GM12874 (cell line): ENCODE data around the gene WNK1.

Experiments used
- TF ChIP-seq, protein P1 (sequence below): IDR thresholded peaks from 2 replicates; pipeline ENCODE4 v1.5.1; 2011; ENCODE audit warnings: low read depth, mild to moderate bottlenecking, control low read depth, low read length, moderate library complexity; ENCODE audit not compliant: insufficient read depth

WNK1 gene

DNA sequence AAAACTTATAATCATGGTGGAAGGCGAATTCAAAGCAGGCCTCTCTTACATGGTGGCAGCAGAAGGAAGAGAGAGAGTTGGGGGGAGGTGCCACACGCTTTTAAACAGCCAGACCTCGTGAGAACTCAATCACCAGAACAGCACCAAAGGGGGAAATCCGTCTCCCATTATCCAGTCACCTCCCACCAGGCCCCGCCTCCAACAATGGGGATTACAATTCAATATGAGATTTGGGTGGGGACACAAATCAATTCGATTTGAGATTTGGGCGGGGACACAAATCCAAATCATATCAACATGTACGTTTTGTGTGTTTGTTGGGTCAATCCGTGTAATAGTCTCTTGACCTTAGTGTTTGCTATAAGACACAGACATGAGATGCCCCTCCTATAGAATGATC lies 21.8 kb upstream of the WNK1 start:
- TF ChIP-seq, protein P1, sequence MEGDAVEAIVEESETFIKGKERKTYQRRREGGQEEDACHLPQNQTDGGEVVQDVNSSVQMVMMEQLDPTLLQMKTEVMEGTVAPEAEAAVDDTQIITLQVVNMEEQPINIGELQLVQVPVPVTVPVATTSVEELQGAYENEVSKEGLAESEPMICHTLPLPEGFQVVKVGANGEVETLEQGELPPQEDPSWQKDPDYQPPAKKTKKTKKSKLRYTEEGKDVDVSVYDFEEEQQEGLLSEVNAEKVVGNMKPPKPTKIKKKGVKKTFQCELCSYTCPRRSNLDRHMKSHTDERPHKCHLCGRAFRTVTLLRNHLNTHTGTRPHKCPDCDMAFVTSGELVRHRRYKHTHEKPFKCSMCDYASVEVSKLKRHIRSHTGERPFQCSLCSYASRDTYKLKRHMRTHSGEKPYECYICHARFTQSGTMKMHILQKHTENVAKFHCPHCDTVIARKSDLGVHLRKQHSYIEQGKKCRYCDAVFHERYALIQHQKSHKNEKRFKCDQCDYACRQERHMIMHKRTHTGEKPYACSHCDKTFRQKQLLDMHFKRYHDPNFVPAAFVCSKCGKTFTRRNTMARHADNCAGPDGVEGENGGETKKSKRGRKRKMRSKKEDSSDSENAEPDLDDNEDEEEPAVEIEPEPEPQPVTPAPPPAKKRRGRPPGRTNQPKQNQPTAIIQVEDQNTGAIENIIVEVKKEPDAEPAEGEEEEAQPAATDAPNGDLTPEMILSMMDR: no peak

DNA sequence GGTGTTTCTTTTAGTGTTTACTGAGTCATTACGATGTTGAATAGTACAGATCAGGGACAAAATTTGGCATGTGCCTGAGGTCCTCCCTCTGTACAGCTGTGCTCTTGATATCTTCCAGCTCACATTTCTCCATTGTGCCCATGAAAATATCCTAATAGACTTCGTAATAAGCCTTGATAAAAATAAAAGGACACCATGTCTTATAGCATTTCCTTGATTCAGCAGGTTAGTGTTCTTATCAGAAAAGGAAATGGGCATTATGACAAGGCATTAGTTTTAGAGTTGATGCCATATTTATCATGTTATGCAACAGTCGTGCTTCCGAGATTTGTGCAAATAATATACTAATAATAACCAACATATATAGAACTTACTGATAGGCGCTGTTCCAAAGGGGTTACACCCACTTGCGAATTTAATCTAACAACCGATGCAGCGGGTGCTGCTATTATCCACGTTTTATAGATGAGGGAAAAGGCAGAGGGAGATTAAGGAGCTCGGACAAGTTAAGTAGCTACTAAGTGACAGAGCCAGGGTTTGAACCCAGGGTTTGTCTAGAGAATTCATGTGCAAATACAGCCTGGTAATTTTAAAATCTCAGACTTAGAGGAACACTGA lies 15.1 kb upstream of the WNK1 start:
- TF ChIP-seq, protein P1: no peak

DNA sequence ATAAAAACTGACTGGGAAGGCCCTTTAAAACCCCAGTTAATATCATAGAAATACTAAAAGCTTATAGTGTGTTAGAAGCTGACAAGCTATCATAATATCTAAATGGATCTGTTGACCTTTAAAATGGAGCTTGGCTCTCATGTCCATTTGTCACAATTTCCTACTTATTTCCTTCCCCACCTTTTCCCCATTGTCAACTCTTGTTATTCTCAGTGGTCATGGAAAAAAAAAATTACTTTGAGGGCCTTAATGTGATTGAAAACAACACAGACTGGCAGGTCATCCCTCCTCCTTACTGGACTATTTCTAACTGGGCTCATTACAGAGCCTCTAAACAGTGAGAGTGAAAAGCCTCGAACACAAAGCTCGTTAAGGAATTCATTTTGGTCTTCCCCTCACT lies 13.7 kb upstream of the WNK1 start:
- TF ChIP-seq, protein P1: no peak

DNA sequence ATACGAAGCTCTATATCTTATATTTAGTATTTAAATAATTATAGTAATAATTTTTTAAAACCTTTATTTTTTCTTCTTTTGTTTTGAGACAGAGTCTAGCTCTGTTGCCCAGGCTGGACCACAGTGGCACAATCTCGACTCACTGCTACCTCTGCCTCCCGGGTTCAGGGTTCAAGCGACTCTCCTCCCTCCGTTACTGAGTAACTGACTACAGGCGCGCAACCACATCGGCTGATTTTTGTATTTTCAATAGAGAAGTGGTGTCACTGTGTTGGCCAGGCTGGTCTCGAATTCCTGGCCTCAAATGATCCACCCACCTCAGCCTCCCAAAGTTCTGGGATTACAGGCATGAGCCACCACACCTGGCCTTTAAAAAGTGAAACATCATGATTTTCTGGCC lies 13.0 kb upstream of the WNK1 start:
- TF ChIP-seq, protein P1: no peak

DNA sequence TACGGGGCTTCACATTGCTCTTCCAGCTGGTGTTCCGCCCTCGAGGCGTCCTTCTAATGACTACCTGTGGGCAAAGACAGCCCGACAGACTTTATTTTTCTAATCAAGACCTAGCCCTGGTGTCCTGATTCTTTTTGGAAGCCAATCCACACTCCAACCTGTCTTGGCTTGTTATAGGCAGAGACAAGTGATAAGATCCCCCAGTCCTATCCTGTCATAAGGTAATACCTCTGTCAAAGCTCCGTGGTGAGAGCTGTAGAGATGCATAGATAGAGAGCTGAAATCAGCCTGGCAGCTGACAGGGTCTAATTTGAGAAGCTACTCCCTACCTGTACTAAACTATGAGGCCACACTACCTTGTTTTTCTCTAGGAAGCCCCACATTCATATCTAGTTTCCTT lies 11.5 kb upstream of the WNK1 start:
- TF ChIP-seq, protein P1: no peak

DNA sequence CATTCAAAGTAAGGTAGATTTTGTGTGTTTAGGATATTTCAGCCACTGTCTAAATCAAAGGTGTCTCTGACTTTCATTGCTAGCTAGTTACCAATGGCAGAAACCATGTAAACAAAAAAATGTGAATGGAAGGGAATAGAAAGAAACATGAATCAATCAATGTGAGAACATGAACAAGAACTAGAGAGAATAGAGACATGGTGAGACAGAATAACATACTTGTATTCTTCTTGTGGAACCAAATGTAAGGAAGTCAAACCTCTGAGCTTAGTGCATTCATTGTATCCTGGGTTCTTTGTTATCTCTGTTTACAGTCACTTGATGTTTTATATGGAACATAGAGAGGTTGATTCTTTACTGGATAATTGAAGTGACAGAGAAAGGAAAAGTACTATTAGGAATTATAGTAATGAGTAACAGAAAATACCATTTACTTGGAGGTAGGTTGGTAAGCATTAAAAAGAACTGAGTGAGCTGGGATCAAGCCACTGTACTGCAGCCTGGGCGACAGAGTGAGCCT lies 2.6 kb upstream of the WNK1 start:
- TF ChIP-seq, protein P1: no peak

DNA sequence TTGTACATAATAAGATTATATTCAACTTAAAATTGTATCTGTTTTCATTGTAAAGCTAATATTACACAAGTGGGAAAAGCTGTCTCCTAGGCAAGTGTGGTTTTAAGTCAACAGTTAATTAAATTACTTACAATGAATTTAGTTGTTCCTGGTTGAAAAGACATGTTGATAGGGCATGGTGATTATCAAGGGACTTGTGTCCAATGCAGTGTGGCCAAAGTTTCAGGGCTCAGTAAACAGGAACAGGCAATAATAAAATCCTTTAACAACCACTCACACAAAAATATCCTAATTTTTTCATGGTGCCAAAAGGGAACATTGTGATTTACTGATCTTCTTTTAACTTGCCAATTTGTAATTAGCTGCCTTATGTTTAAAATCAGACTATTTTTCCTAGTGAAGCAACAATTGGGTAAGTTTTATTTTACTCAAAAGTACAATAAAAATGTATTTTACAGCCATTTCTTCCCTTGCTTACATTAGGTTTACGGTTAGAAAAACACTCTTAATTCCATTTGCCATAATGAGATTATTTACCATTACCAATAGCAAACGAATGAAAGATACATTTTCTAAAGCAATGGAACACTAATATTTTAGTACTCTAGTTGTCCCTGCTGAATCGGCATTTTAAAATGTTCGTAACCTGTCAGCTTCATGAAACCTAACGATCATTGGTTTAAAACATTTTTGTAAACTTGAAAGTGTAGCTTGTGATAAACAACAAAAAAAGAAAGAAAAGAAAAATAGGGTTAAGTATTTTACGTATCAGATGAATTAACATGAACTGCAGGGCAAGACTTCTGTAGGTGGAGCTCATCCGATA lies 1.8 kb upstream of the WNK1 start:
- TF ChIP-seq, protein P1: no peak
